ENCODE data around the gene MGP. TPM values are rescaled to one million over a fixed set of nuclear protein-coding genes. Genes with fewer than 3 reads are reported as not detected.

Gene MGP
- total RNA-seq, 4 donors from 2014 or later: 5.2 to 108 (median 41.4) TPM

DNA sequence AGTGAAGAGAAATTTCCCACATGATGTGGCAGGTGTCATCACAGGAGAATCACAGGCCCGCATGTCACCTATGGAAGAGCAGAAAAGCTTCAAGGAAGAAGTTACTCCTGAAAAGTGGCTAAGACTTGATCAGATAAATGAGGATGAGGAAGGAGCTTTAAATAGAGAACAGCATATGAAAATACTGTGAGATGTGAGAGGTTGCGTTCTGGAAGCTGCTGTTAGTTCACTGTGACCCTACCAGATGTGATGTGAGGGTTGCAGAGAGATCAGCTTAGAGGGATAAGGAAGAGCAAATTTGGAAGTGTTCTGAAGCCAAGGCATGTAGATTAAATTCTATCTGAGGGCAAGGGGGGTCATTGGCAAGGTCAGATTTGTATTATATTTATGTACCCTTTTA, 35.6 kb upstream of the MGP start:
- no peaks in the 10 kb centered on the region for H3K4me1 ChIP-seq
- no peak for TF ChIP-seq POLR2A (IDR thresholded peaks at IDR 0.05)
- TF ChIP-seq CTCF (IDR thresholded peaks at IDR 0.05): no peak
- H3K9me3 ChIP-seq: no peaks in the 10 kb centered on the region
- WGBS, 2 donors: 91 to 93% methylated on average over 2 of the region's 2 CpGs
- H3K27me3 ChIP-seq: no peaks in the 10 kb centered on the region
- H3K27ac ChIP-seq: no peak overlapping the region
- no peak overlapping the region for H3K4me3 ChIP-seq
- H3K36me3 ChIP-seq: peaks cover 0 to 5% (median 0%) of the 10 kb centered on the region in 3 donors
- intact Hi-C loops (cut with DNase I): no loop called here
- no peak for DNase-seq

GRCh38 chr12:14920475-14921126, 34.9 kb upstream of the MGP start:
- no peak for DNase-seq
- H3K36me3 ChIP-seq: peaks cover 0 to 5% (median 0%) of the 10 kb centered on the region in 3 donors
- intact Hi-C loops (cut with DNase I): no loop called here
- TF ChIP-seq CTCF (IDR thresholded peaks at IDR 0.05): no peak
- no peak overlapping the region for H3K27ac ChIP-seq
- WGBS, 2 donors: 68 to 74% methylated on average over 7 of the region's 7 CpGs
- no peaks in the 10 kb centered on the region for H3K27me3 ChIP-seq
- no peak overlapping the region for H3K4me3 ChIP-seq
- H3K4me1 ChIP-seq: no peaks in the 10 kb centered on the region
- no peaks in the 10 kb centered on the region for H3K9me3 ChIP-seq

GRCh38 chr12:14919455-14919854, 33.8 kb upstream of the MGP start:
- Histone ChIP-seq H3K4me1 (peaks cover 0 to under 1% (median 0%) of the 10 kb centered on the region in 3 donors), H3K9me3 (no peaks in the 10 kb centered on the region), H3K4me3 (no peak overlapping the region), H3K27me3 (no peaks in the 10 kb centered on the region), H3K36me3 (peaks cover 0 to 5% (median 0%) of the 10 kb centered on the region in 3 donors), H3K27ac (no peak overlapping the region)
- no peak for DNase-seq
- intact Hi-C loops (cut with DNase I): no loop called here
- TF ChIP-seq POLR2A (IDR thresholded peaks at IDR 0.05) (no peak), CTCF (IDR thresholded peaks at IDR 0.05) (no peak)

- H3K36me3 ChIP-seq: peaks cover 0 to 5% (median 0%) of the 10 kb centered on the region in 3 donors
- no peak overlapping the region for H3K4me3 ChIP-seq
- H3K27me3 ChIP-seq: no peaks in the 10 kb centered on the region
- intact Hi-C loops (cut with DNase I): no loop called here
- peaks cover 0 to 22% (median 5%) of the 10 kb centered on the region in 3 donors for H3K4me1 ChIP-seq
- no peak for DNase-seq
- 52 to 72% methylated on average over 2 of the region's 2 CpGs for WGBS, 2 donors
- TF ChIP-seq POLR2A (IDR thresholded peaks at IDR 0.05) (no peak), CTCF (IDR thresholded peaks at IDR 0.05) (no peak)
- no peaks in the 10 kb centered on the region for H3K9me3 ChIP-seq
- no peak overlapping the region for H3K27ac ChIP-seq
Measured at GRCh38 chr12:14915736-14916135, 30.1 kb upstream of the MGP start.

DNA sequence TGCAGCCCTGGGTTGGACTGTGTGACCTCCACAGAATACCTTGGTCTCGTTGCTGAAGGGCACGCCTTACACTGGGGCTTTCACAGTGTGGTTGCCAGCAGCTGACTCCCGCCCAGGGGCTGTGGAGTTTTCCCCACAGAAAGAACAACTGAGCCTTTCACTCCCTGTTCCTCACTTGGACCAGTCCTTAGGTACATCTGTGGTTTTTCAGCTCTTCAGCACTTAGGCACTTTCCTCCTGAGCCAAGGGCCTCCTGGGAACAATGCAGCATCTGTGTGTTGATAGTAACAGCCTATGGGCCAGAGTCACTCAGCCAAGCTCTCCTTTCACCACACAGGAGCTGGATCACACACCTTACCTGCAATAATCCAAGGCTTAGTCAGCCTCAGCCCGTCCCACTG, 27.7 kb upstream of the MGP start:
- H3K36me3 ChIP-seq: peaks cover 0 to 4% (median 0%) of the 10 kb centered on the region in 3 donors
- intact Hi-C loops (cut with DNase I): no loop called here
- 22 to 61% methylated on average over 4 of the region's 4 CpGs for WGBS, 2 donors
- H3K9me3 ChIP-seq: no peaks in the 10 kb centered on the region
- no peak overlapping the region for H3K4me3 ChIP-seq
- peak overlapping the region in 3 of 4 donors; percentile 13 to 43 (median 40) for H3K27ac ChIP-seq
- TF ChIP-seq CTCF (IDR thresholded peaks at IDR 0.05): no peak
- no peak for TF ChIP-seq POLR2A (IDR thresholded peaks at IDR 0.05)
- no peak for DNase-seq
- H3K27me3 ChIP-seq: no peaks in the 10 kb centered on the region
- peaks cover 0 to 35% (median 5%) of the 10 kb centered on the region in 3 donors for H3K4me1 ChIP-seq
